Measurements from ENCODE around the gene GMDS.

The GMDS gene

DNA sequence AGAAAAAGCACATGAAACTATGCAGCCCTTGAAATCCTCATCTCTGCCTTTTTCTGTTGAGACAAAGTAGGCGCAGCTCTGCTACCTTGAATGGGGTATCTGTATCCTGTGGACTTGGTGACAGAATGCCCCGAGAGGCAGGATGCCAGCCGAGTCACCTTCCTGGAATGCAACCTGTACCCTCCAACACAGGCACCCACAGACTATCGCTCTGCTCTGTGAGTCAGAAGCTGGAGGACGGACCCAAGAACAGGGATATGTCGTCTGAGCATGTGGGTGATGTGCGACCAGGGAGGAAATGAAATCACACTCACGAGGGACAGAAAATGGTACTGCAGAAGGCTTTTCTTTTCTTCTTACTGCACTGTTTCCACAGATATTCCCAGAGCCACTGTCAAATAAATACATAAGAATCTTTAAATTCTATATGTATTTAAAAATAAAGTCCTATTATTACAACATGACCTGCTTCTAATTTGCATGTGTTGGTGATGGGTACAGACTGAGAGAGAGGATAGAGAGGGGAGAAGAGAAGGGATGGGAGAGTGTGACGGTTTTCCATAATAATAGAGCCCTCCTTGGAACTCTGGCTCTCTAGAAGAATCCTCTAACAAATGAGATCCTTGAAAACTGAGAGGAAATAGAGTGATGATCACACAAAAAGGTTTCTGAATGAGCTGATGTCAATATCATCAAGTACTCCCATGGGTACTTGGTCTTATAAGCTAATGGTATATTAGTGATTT, 327.6 kb downstream of the GMDS start:
- DNase-seq: no peak

DNA sequence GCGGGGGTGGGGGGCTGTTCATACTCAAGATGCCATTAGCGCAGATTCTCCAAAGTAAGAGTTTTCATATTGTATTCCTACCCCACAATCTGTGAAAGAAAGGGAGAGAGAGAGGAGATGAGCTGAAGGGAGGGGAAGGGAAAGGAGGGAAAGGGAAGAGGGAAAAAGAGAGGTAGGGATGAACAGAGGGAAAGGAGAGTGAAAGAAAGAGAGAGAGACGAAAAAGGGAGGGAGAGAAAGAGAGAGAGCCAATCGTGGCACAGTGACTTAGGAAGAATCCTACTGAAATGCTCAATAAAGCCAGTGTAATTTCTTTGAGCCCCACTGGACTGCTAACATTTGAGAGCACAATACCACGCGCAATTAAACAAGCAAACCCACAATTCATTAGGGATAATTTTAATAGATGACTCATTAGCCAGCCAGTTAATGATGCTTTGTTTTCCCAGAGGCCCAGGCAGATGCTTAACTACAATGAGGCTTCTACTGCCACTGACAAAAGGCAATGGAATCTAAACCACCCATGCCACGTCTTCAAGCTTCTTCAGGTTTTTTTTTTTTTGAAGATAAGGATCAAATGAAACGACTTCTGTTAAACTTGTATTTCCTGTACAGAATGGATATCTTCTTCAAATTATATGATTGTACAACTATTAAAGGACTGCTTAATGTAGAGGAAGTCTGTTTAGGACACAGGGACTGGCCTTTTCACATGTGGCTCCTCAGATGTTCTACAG, 328.9 kb downstream of the GMDS start:
- no peak for DNase-seq

DNA sequence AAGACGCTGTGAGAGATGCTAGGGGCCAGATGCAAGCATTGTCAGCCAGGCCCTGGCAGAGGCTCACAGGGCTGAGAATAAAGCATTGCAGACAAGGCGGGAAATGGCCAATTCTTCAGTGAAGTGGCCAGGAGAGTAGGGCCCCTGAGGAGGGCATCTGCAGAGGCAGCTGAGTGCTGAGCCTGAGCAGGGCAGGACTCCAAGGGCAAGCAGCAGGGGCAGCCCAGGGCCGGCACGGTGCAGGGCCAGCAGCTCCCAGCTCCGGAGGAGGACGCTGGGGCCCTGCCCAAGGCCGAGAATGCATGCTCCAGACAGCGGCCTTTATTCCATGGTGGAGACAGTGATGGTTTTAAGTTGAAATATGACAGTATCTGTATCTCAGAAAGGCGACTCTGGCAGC, 330.2 kb downstream of the GMDS start:
- DNase-seq: no peak

DNA sequence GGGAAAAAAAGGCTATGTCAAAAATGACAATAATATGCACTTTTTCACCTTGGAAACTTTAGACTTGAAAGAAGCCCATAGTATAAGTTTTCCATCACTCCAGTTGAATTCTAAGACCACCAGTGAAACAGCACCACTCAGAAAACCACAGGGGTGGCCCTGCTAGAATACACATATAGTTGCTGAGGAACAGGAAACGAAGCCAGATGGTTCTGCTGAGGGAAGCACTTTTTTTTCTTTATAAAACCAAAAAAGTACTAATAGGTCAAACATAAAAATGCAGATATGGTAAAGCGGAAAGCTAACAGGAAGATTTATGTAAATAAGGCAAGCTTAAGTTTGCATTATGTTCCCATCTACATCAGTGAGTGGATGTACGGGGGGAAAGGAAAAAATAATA, 331.8 kb downstream of the GMDS start:
- DNase-seq: no peak

DNA sequence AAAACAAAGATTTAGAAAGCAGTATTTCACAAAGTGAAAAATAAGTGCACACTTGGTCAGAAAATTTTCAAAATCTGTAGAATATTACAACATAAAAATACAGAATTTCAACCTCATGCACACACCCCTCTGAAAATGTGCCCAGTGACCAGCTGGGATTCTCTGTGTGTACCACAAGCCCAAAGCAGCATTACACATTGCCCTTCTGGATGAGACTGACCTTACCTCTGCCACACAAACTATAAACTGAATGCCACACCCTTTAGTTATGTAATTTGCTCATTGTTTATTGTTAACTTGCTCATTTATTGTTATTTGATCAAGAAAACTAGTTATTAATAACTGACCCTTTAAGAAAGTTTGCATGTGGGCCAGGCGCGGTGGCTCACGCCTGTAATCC, 332.7 kb downstream of the GMDS start:
- no peak for DNase-seq

DNA sequence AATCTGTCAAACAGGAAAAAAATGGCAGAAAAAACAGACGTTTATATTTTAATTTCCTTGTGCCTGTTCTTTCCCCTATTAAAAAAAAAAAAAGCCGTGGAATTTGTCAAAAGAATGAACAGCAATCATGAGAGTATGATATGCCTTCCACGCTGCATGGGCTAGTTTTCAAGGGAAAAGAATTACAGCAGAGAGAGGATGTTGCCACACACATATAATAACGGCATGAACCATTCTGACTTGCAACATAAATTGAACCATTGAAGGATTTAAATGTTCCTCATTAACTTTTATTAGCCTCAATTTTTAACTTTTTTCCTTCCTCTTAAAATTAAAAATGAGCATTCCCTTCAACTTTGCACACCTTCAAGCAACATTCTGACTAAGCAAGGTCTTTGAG, 333.9 kb downstream of the GMDS start:
- DNase-seq: no peak

DNA sequence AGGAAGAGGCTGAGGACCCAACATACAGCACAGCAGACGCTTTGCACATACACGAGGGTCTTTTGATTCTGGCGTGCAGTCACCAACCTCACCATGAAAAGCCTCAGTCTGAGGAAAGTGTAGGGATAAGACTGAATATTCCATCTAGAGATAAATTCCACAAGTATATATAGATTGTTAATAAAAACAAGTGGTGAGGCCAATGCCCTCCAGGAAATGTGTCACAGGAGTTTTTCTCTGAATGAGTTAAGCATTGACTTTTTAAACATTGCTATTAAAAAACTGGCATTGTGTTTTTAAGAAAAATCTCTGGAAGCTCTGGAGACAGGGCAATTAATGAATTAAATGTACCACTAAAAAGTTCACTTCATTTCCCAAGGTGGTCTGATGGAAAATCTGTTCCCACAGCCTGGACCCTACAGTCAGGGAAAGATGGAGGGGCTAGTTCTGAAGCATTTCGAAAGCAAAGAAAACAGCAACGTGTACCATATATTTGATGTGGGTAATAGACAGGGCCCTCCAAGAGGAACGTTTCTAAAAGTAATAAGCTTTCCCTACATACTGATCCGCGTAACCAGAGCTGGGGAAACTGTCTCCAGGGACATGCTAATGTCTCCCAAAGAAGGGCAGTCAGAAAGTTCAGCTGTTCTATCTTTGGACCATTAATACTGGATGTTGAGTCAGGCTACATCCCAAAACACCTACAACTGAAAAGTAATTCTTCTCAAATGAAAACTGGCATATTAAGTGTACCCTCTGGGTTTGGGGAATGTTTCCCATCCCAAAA, 334.6 kb downstream of the GMDS start:
- no peak for DNase-seq

DNA sequence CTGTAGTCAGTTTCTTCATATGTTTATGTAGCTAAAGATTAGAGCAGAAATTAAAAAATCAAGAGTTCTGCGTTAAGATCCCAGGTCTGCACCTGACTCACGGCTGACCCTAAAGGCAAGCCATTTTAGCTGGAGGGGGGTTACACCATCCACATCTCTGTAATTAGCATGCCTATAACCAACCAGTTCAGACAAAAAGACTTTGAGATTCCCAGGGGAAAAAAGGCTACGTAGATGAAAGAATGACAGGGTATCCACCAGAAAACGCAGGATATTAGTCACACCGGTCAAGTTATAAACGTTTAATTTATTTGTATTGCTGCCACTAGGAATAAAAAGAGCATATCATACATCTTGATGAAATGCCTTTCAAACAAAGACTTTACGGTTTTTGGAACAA, 336.6 kb downstream of the GMDS start:
- no peak for DNase-seq

DNA sequence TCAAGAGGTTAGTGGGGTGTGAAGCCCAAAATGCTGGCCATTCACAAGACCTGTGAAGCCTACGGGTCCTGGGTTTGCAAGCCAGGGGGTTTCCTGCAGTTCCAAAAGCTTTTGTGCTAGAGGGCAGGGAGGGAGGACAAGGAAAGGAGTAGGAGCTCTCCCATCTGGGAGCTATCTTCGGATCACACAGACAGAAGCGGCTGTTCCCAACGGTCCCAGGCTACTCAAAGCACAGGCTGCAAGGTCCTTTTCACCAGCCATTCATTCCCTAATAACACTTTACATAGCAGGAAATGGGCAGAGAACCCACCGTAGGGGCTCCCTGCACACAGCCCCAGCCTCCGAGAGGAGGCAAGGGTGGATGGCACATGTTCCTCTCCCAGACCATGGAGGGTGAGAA, 338.8 kb downstream of the GMDS start:
- DNase-seq: no peak

DNA sequence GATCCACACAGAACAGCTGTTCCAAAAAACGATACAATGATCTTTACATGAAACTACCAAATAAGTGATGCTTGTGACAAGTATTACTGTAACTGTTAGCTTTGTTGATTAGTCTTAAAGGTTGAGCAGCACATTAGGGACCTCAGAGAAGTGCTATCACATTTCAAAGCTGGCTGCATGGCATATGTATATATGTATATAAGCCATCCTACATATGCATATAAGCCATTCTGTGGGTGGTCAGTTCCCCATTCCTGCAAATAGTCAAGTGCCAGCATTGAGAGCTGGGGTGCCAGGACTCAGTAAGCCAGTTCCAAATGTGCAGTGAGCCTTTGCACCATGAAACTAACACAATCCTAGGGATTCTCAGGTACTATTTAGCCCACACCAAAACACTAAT, 339.4 kb downstream of the GMDS start:
- DNase-seq: no peak

DNA sequence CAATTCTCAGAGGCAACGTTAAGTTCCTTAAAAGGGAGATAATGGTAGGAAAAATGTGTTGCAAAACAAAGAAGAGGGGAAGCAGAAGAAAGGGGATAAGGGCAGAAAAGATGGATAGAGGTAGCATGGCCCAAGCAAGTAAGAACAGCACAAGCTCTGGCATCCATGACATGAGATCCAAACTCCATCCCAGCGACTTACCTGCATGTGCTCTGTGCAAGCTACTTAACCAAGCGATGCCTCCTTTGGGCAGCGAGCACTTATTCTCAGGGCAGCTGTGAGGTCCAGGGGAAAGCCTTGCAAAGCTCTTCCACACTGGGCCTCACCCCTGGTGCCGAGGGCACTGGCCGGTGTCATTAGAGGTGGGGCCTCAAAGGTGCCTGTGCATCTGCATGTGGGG, 340.5 kb downstream of the GMDS start:
- DNase-seq: no peak

DNA sequence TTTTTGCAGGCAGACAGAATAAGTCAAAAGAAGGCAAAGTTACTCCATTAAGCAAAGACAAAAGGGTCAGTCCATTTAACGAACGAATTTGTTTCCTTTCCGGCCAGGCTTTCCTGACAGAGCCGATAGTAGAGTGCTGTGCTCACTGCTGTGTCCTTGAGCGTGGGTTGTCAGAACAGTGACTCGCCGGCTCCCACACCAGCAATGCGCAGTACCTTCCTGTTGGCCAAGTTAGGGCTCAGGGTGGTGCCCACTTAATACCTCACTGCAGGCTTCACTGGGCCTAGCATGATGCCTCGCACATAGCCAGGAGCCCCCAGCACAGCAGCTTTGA, 341.0 kb downstream of the GMDS start:
- no peak for DNase-seq

DNA sequence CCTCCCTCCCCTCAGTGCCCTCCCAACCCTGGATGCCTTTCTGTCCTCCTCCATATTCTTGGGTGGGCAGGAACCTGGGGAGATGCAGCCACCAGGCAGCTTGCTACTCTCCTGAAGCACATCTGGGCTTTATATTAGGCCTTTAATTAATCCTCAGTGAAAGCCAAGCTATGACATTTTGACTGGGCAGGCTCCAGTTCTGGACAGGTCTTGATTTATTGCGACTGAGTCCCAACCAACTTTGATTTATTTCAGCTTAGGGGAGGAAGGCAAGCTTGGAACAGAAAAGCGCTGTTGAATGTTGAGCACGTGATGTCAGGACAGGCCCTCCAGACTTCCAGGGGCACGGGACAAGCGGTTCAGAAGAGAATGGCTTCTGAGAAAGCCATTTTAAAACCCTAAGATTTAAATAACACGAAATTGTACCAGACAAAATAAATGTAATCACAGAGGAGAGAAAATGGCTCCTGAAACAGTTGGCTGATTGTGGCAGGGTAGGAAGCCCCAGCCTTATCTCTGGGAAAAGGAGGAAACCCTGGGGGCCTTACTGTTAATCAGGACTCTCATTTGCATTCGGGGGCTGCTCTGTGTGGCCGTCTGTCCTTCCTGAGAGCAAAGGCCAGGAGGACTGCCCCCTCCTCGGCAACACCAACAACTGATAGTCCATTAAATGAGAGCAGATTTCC, 341.5 kb downstream of the GMDS start:
- DNase-seq: no peak

DNA sequence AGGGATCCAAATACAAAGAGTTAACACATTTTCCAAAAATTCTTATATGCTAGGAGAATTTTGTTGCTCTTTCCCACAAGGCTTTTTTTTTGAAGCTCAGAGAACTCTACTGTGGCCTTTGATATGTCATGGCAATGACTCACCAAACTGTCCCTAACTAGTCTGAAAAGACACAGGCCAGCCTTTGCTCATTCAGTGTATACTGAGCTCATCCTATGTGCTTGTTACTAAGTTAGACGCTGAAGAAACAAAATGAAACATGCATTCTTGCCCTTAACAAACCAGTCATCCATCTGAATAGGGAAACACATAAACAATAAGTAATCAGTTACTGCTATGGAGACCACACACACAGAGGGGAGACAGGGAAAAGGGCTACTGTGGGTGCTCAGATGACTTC, 343.8 kb downstream of the GMDS start:
- DNase-seq: no peak

DNA sequence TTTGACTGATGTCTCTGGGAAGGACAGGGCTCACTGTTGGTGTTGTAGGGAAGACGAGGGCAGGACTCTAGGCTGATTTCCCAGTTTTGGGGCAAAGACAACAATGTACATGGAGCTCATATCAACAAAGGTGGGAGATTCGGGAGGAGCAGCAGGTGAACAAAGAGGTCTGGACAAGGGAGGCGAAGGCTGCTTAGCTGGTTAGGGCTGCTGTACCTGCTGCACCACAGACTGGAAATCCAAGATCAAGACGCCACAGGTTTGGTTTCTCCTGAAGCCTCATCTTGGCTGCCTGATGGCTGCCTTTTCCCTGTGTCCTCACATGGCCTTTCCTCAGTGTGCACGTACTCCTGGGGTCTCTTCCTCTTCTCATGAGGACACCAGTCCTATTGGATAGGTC, 348.5 kb downstream of the GMDS start:
- no peak for DNase-seq

DNA sequence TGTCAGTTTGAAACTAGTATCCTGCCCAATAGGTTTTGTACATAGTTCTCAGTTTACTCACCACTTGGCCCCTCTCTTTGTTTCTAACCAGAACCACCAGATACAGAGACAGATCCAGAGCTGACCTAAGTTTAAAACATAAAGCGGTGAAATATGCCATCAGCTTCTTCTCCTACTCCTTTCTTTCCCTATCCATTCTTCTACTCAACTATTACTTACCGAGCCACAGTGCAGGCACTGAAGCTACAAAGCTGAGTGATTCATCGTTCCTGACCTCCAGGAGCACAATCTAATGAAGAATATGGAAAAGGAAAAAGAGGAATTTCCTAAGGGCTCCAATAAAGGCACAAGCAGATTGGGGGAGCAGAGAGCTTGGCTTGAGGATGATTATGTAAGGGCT, 349.7 kb downstream of the GMDS start:
- no peak for DNase-seq

DNA sequence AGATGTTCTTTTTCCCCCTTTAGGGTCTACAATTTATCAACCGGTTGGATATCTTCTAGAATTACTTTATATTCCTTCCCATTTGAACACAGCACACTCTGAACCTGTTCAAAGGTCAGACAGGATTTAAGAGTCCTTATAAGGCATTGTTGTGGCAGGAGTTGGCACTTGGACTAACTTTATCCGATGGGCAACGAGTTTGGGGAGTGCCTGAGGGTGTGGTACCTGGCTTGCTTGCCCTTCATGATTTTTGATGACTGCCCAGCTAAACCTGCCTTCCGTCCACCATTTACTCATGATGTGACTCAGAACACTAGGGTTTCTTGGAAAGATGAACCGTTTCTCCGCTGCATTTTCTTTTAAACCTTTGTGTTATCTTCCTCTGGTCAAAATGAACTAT, 350.5 kb downstream of the GMDS start:
- DNase-seq: no peak

DNA sequence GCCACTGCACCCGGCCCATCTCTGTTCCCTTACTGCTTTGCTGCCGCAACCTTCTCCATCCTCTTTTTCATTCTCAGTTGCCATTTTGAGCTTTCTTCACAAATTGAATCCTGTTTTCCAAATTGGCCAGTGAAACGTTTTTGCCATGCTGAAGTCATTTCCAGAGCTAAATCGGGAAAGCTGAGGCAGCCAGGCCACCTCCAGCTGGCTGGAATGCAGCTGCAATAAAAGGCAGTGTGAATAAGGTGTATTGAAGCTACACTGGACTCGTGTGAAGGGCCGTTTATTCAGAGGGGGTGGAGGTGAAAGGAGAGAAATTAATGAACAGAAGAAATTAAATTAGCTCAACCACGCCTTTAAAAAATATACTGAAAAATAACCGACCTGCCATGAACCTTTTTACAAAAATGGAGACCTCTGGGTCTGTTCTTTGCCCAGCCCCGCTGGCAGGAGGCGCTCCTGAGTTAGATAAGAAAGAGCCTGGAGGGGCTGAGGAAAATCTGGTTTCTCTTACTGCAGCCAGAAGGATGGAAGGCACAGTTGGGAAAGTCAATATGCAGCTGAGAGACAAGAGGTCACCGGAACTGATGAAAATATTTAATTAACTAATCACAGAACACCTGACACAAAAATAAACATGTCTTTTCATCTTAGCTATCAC, 351.8 kb downstream of the GMDS start:
- no peak for DNase-seq

DNA sequence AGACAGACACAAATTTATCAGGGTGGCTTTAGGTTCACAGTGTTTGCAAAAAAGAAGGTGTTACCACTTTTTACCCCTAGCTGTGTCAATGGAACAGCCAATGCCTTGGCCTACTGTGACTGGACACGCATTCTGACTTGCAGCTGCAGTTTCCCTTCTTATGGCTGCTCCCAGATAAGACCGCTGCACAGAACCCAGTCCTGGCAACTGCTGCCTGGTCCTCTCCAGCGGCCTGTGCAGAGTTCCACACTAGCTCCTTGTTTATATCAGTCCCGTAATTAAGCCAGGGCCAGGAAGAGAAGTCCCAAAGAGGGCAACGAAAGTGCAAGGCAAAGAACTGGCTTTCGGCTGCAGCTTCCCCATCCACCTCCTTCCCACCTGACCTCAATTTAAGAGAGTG, 352.7 kb downstream of the GMDS start:
- no peak for DNase-seq

DNA sequence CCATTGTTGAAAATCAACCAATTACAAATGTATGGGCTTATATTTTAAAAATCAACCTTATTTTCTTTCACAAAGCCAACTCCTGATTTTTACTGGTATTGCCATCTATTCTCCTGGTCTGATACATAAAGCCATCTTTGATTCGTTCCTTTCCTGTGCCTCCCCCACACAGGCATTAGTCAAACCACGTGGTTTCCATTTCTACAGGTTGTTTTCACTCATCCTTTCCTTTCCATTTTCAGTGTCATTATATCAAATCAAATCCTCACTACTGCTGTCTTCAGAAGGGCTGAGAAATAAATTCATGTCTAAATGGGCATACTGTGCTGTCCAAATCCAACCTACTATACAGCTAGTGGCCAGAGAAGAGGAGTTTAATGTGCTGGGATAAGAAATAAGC, 354.4 kb downstream of the GMDS start:
- DNase-seq: no peak

DNA sequence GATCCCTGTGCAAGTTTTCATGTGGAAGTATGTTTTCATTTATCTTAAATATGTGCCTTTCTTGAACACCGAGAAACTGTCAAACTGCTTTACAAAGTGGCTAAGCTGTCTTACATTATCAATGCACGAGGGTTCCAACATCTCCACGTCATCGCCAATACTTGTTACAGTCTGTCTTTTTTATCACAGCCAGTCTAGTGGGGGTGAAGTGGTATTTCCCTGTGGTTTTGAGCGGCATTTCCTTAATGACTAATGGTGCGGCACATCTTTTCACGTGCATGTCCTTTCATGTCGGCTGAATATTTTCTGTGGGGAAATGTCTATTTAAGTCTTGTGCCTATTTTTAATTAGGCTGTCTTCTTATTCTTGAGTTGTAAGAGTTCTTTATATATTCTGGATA, 355.3 kb downstream of the GMDS start:
- no peak for DNase-seq

DNA sequence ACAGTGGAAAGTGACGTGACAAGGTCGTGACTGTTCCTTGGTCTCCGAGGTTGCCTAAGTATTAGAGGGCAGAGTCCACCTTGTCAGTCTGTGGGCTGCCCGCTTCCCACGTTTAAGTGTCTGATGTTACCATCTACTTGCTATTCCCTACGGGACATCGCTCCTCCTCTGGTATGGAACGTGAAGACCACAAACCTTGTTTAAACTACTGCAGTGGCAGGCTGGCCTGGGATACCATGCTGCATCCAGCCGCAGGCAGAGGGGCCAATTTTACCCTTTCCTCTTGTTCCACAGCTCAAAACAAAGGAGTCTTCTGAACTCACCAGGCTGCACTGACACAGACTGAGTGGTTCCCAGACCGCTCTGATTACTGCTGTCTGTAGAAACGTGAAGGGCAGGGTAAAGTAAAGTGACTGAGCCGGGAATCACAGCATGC, 359.8 kb downstream of the GMDS start:
- DNase-seq: no peak

DNA sequence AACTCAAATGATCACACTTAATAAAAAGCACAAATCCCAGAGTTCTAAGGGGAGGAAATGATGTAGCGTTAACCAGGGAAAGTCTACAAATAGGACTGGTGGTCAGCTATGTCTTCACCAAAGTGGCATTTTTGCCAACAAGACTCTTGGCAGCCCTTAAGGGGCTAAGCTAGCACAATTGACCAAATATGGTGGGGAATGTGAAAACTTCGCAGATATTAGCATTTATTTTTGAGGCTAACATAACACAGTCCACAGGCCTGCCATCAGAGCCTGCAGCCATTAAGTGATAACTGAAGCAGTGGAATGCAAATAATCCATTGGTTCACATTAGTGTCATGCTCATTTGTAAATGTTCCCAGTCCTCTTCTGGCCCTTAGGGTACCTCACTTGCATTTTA, 361.1 kb downstream of the GMDS start:
- no peak for DNase-seq
